T1000 (cell line): ENCODE measurements around the gene ISOC2.

Experiments
- DNase-seq: peaks from one replicate; lab custom pipeline; 2025; ENCODE audit warnings: mixed read lengths; lab: John Stamatoyannopoulos, UW

The ISOC2 gene

GRCh38 chr19:55477905-55478304 is 16.5 kb upstream of the ISOC2 start:
- no peak for DNase-seq

DNA sequence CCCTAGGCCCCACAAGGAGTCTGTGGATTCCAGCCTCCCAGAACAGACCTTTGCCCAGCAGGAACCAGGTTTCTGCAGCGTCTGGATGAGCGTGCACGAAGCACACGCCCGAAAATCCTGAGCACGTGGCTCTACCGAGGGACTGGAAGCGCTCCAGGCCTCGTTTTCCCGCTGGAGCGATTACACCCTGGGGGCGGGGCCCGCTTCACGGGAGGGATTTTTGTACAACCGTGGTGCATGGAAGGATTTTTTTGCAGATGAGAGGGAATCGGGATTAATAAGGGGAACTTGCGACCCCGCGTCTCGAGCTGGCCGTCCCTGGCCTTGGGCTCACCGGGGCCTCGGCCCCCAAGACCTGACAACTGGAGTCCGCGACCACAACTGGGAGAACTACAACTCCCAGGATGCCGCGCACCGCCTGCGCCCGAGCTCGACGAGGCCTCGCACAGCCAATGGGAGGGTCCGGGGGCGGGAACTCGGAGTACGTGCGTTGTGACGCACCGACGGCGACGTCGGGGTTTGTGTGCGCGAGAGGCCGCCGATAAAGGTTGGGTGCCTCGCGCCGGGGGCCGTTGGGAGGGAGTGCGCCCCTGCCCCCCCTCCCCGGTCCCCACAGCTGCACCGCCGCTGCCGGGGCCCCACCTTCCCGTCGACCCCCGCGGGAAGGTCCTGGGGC is 14.8 kb upstream of the ISOC2 start, which contains the start of gene ZNF628:
ZNF628 (plus strand) TSS at position 518 of the 676 bp plus-strand sequence. CDS start 3,294 bp downstream, outside the sequence.
- peak; percentile 91 for DNase-seq

DNA sequence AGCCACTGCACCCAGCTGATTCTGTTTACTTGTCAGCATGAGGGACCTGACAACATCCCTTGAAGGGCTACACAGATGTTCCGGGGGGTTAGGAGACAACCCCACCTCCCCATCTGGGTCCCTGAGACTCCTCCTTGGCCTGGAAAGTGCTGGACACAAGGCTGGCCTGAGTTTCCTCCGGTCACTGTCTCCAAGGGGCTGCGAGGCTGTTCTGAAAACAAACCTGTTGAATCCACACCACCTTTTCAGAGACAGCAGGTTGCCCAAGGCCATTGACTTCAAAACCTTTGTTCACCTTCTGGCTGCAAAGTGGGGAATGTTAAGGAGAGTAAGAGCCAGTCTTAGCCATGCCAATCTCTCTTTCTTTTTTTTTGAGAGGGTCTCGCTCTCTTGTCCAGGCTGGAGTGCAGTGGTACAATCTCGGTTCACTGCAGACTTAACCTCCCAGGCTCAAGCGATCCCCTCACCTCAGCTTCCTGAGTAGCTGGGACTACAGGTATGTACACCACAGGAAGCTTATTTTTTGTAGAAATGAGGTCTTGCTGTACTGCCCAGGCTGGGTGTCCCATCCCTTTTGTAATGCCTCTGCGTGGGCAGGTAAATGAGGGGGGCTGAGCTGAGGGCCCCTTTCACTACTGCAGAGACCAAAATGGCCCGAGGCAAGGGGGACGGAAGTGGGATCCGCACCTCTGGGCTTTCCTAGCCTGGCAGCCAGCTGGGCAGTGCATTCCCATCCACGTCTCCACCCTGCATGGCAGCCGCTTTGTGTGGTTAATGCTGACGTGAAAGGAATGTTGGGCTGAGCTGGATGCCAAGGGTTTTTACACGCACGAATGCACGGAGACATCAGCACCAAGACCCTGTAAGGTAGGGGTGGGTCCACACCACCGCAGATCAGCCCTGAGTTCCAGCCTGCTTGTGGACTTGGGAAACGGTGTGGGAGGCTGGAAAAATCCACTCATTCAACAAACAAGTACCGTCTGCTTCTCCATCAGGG is 13.1 kb upstream of the ISOC2 start:
- DNase-seq = no peak

- DNase-seq = no peak
These were observed 12.0 kb upstream of the ISOC2 start for GRCh38 chr19:55473225-55474012.

DNA sequence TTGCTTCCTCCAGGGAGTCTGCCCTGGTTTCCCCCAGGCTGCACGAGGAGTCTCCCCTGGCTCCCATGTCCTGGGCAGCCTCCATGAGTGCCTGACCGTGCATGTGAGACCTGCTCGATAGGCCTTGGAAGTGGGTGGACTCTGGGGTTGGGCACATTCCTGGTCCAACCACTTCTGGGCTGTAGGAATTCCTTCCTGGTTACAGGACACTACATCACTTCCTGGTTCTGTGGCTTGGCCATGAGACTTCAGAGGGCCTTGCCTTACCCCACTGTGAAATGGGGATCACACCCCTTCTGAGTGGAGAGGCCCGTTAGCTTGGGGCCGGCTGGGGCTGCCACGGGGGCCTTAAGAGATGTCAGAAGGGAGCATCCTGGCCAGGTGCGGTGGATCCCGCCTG is 11.0 kb upstream of the ISOC2 start:
- DNase-seq = no peak

- no peak for DNase-seq
These were observed 9.8 kb upstream of the ISOC2 start for GRCh38 chr19:55471266-55471665.

DNA sequence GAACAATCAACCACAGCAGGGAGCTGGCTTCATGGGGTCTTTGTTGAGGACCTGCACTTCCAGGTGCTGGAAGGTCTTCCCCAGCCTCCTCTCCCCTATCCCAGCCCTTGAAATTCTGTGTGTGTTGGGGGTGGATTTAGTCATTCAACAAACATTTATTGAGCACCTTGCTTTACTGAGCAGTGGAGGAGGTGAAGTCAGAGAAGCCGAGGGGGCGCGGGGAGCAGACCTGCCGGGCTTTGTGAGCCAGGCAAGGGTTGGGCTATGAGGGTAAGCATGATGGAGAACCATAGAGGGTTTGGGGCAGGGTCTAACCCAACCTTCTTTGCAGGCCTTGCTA is 6.6 kb upstream of the ISOC2 start:
- no peak for DNase-seq

DNA sequence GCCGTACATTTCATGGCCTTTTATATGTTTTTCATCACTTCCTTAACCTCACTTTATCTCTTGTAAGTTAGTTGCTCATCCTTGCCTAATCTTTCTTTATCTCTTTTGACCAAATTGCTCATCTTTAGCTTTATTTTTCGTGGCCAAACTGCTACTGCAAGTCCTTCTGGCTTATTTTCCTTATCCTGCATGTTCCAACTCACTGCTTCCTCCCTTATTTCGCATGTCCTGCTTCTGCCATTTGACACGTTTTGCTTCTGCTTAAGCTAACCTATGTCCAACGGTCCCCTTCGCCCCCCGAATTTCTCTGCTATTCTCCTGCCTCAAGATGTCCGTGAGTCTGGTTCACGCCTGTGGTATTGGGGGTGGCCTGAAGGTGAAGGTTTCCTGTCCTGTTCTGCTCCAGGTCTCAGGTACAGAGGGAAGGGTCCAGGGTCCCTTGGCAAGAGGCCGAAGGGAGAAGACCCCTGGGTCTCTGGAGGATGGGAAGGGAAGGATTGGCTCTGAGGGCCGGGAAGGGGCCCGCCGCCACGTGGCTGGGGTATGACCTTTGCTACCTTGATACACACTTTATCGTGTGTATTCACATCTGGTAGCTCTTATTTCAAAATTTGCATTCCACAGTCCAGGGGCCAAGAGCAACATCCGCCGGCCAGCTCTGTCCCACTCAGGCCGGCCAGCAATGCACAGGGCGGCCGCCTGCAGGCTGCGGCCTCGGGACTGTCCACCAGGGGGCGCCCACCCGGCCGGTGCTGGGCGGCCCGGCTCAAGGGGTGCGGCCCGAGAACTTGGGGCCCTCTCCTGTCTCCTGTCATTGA is 6.0 kb upstream of the ISOC2 start:
- peak; percentile 30 for DNase-seq

DNA sequence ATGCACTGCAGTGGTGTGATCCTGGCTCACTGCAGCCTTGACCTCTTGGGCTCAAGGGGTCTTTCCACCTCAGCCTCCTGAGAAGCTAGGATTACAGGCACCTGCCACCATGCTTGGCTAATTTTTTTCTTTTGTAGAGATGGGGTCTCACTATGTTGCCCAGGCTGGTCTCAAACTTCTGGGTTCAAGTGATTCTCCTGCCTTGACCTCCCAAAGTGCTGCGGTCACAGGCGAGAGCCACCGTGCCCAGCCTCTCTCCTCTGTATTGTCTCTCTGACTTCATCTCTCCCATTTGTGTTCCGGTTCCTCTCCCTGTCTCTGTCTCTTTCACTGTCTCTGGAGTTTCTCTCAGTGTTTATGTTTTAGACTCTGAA is 4.8 kb upstream of the ISOC2 start:
- DNase-seq = no peak

- no peak for DNase-seq
These were observed 4.2 kb upstream of the ISOC2 start for GRCh38 chr19:55465460-55466240.

GRCh38 chr19:55464662-55465054 is 3.2 kb upstream of the ISOC2 start, which contains the start of gene C19orf85:
C19orf85 (minus strand) TSS chr19:55464751; CDS start chr19:55464554, 197 bp downstream.
- no peak for DNase-seq

GRCh38 chr19:55464039-55464661 is 2.7 kb upstream of the ISOC2 start:
- DNase-seq = no peak

DNA sequence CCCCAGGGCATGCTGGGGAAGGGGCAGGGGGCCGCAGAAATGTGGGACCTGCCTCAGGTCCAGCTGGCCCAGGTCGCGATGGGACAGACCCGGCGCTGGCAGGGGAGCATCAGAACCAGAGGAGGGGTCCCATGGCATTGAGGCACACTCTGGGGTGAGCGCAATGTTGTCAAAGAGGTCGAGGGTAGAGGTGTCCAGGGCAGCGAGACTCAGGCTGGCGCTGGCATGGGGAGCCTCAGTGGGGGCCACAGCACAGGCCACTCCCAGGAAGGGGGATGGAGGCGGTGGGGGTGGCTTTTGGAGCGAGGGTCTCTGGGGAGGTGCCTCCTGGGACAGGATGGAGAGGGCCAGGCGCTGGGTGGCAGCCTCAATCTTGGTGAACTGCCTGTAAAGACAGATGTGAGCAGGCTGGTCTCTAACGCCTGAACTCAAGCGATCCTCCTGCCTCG is 2.2 kb upstream of the ISOC2 start:
- no peak for DNase-seq

- no peak for DNase-seq
These were observed 1.3 kb upstream of the ISOC2 start for GRCh38 chr19:55462722-55463121.

GRCh38 chr19:55461974-55462626 is 658 bp upstream of the ISOC2 start:
- DNase-seq = no peak

DNA sequence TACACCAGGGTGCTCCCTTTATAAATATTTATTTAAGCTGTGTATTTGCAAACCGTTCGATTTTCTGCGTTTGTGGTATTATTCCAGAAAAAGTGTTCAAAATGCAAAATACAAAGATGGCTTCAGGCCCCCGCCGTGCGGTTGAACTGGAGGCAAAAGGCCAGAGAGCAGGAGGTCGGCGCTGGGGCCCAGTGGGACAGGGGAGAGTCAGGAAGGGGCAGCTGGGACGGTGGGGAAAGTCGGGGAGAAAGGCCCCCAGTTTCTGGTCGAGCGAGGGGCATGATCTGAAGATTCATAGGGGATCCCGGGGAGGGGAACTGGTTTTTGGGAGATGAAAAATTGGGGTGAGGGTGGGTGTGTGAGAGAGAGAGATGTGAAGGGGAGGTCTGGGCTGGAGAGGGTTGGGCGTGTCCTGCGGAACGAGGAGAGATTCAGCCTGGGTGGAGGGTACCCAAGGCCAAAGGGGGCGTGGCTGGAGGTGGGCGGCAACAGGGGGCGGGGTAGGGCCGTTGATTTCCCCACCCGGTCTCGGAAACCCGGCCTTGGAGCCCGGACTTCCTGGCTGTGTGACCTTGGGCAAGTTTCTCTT is 678 bp downstream of the ISOC2 start:
- DNase-seq = no peak

DNA sequence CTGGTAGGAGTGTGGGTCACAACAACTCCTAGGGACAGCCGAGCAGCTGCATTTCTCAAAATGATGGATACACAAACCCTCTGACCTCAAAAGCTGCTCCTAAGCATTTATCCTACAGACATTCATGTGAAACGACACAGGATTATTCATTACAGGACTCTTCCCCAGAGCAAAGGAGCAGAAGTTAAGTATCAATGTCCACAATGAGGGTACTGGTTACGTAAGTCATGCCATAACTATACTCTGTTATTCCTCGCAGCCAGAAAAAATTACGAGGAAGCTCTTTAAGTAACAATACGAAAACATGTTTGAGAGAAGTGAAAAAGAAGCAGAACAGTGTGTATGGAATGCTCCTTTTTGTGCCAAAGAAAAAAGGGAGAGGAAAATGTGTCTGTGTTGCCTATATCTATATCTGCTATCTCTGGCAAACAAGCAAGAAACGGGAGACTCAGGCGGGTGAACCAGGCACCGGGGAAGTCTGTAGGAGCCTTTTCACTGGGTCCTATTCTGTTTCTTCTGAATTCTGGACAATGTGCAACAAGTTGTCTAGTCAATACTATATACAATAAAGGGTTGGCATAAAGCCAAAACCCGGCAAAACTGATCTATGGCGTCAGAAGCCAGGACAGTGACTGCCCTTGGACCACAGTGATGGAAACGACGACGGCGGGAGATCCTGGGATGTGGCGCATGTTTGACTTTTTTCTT is 1.3 kb downstream of the ISOC2 start:
- no peak for DNase-seq

DNA sequence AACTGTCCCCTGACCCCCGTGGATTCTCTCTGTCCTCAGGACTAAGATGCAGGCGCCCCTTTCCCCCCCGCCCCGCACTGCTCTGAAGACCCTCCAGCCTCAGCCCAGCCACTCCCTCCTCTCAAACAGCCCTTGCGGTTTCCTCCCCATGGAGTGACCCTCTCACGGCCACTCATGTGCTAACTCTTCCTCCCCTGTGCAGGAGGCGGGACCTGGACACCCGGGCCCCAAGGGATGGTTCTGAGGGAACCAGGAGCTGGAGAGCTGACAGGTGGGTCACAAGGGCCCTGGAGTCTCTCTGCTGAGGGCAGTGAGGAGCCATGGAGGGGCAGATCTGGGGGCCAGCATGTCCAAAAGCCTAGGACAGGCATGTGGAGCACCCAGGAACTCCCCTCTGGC is 1.9 kb downstream of the ISOC2 start:
- DNase-seq = no peak
